GM12878 (cell line): ENCODE data around the gene MSH6. TPM values are rescaled to one million over a fixed set of nuclear protein-coding genes. Genes with fewer than 3 reads are reported as not detected.

ENCODE experiments used
- ATAC-seq: fragments of 200-7000 bp; cut with Tn5 transposase; 3 replicates; pipeline ENCODE4 v1.9.1; 2020; ENCODE audit warnings: mild to moderate bottlenecking, moderate library complexity
- BruUV-seq: library from RNA; stranded (reverse); fragments of 400-500 nt; replicated peaks from 2 replicates; lab custom pipeline; 2021; lab: Mats Ljungman, UMichigan
- CTCF ChIA-PET: fragments of 300-600 bp; sonication (Branson Sonifier 250); formaldehyde crosslinking; extraction: SDS; loops from one replicate; lab custom pipeline; 2021; ENCODE audit warnings: inconsistent platforms; lab: Yijun Ruan, JAX
- POLR2A ChIA-PET: fragments of 350-600 bp; formaldehyde crosslinking; extraction: SDS; loops from one replicate; lab custom pipeline; 2021; ENCODE audit warnings: inconsistent platforms; lab: Charles Lee
- RAD21 ChIA-PET: fragments of 300-600 bp; sonication (Branson Sonifier 250); formaldehyde crosslinking; loops from one replicate; lab custom pipeline; 2023; ENCODE audit warnings: antibody characterized with exemption; ENCODE audit not compliant: unreplicated experiment; lab: Charles Lee
- SMC1A ChIA-PET: fragments of 300-600 bp; sonication (Branson Sonifier 250); formaldehyde crosslinking; loops from one replicate; lab custom pipeline; 2023; ENCODE audit not compliant: unreplicated experiment, uncharacterized antibody; lab: Charles Lee
- DNase-seq: peaks from one replicate; pipeline ENCODE4 v3.0.0-alpha.2; 2011; ENCODE audit warnings: low read depth, low spot score
- FAIRE-seq: peaks from 3 replicates; lab custom pipeline; 2011; peaks lifted over from hg19 to GRCh38; lab: Jason Lieb, UNC
- H2AFZ ChIP-seq: 2 replicates; pipeline ENCODE4 v1.6.0; 2011; ENCODE audit warnings: low read depth, low read length, control low read depth; ENCODE audit not compliant: control insufficient read depth
- H3K27ac ChIP-seq: 2 replicates; pipeline ENCODE4 v1.5.1; 2011; ENCODE audit warnings: control low read depth; ENCODE audit not compliant: control insufficient read depth, insufficient read depth
- H3K27me3 ChIP-seq, 2 experiments: replicated peaks in 1 of 2; 2 replicates each; pipeline versions ENCODE4 v1.6.0 to v1.6.1; 2011; ENCODE audit warnings: low read length in 1 of 2; ENCODE audit not compliant: control insufficient read depth in 2 of 2, insufficient read depth in 2 of 2
- H3K36me3 ChIP-seq, 2 experiments: 2 replicates each; pipeline ENCODE4 v1.5.1; 2011; ENCODE audit warnings: low read length in 1 of 2; ENCODE audit not compliant: control insufficient read depth in 2 of 2, insufficient read depth in 2 of 2
- H3K4me1 ChIP-seq: 2 replicates; pipeline ENCODE4 v1.6.1; 2011; ENCODE audit warnings: mild to moderate bottlenecking, low read length, moderate library complexity, mixed read lengths; ENCODE audit not compliant: control insufficient read depth, insufficient read depth
- H3K4me2 ChIP-seq: 2 replicates; pipeline ENCODE4 v1.6.0; 2011; ENCODE audit warnings: control low read depth; ENCODE audit not compliant: control insufficient read depth, insufficient read depth
- H3K4me3 ChIP-seq: fragments of 200-600 bp; sonication (generic); 2 replicates; pipeline ENCODE4 v1.5.1; 2016
- H3K79me2 ChIP-seq: 2 replicates; pipeline ENCODE4 v1.6.0; 2011; ENCODE audit warnings: low read length; ENCODE audit not compliant: control insufficient read depth, insufficient read depth
- H3K9ac ChIP-seq: 2 replicates; pipeline ENCODE4 v1.8.0; 2011; ENCODE audit warnings: low read length, control low read depth, mixed read lengths; ENCODE audit not compliant: control insufficient read depth, insufficient read depth
- H3K9me3 ChIP-seq: replicated peaks from 3 replicates; pipeline ENCODE4 v1.5.1; 2011; ENCODE audit warnings: mild to moderate bottlenecking, low read length; ENCODE audit not compliant: control insufficient read depth, insufficient read depth
- H4K20me1 ChIP-seq: 2 replicates; pipeline ENCODE4 v1.6.0; 2011; ENCODE audit not compliant: control insufficient read depth, insufficient read depth
- ASH2L ChIP-seq: fragments of 300-600, 200-600 bp; sonication (generic); IDR thresholded peaks from 2 replicates; pipeline ENCODE4 v1.6.1; 2017; ENCODE audit warnings: low read depth, mild to moderate bottlenecking, borderline replicate concordance
- BHLHE40 ChIP-seq, 2 experiments: fragments of 450-650 bp in 1 of 2; IDR thresholded peaks; 2 replicates each; pipeline ENCODE4 v1.6.1; 2011 to 2017; ENCODE audit warnings: low read depth in 2 of 2, borderline replicate concordance in 1 of 2, improper control_type of control experiment in 1 of 2, low read length in 1 of 2, mild to moderate bottlenecking in 1 of 2
- CEBPZ ChIP-seq: fragments of 150-350 bp; IDR thresholded peaks from 2 replicates; pipeline ENCODE4 v1.6.1; 2016; ENCODE audit warnings: low read depth, low read length
- EED ChIP-seq: sonication (generic); IDR thresholded peaks from 2 replicates; pipeline ENCODE4 v1.6.1; 2016; ENCODE audit warnings: antibody characterized with exemption, low read depth
- GABPA ChIP-seq: IDR thresholded peaks from 2 replicates; pipeline ENCODE4 v1.6.1; 2014; ENCODE audit warnings: antibody characterized with exemption, low read depth, mild to moderate bottlenecking, inconsistent platforms
- NKRF ChIP-seq: fragments of 450-650 bp; conservative IDR thresholded peaks from 2 replicates; pipeline ENCODE4 v1.6.1; 2017; ENCODE audit warnings: mild to moderate bottlenecking, moderate library complexity
- NR2F1 ChIP-seq: fragments of 450-650 bp; conservative IDR thresholded peaks from 2 replicates; pipeline ENCODE4 v1.6.1; 2017; ENCODE audit warnings: mild to moderate bottlenecking
- NRF1 ChIP-seq: conservative IDR thresholded peaks from 2 replicates; pipeline ENCODE4 v1.6.1; 2011; ENCODE audit warnings: mild to moderate bottlenecking, low read depth, low read length, improper control_type of control experiment
- PAX8 ChIP-seq: fragments of 450-650 bp; IDR thresholded peaks from 2 replicates; pipeline ENCODE4 v1.6.1; 2017; ENCODE audit warnings: mild to moderate bottlenecking, moderate library complexity
- RAD51 ChIP-seq: fragments of 450-650 bp; IDR thresholded peaks from 2 replicates; pipeline ENCODE4 v1.6.1; 2016; ENCODE audit warnings: moderate library complexity, mild to moderate bottlenecking, inconsistent platforms
- RB1 ChIP-seq: fragments of 450-650 bp; formaldehyde crosslinking; IDR thresholded peaks from 2 replicates; pipeline ENCODE4 v1.6.1; 2017; ENCODE audit warnings: mild to moderate bottlenecking, borderline replicate concordance
- SPI1 ChIP-seq: IDR thresholded peaks from 2 replicates; pipeline ENCODE4 v1.6.1; 2011; ENCODE audit warnings: low read depth, mild to moderate bottlenecking, low read length, moderate library complexity, borderline replicate concordance; ENCODE audit not compliant: insufficient read depth
- STAT1 ChIP-seq: fragments of 450-650 bp; conservative IDR thresholded peaks from 2 replicates; pipeline ENCODE4 v1.6.1; 2014; ENCODE audit warnings: antibody characterized with exemption, mild to moderate bottlenecking
- ZBTB40 ChIP-seq: fragments of 450-650 bp; IDR thresholded peaks from 2 replicates; pipeline ENCODE4 v1.6.1; 2016; ENCODE audit warnings: mild to moderate bottlenecking, moderate library complexity, borderline replicate concordance
- ZSCAN29 ChIP-seq: fragments of 450-650 bp; IDR thresholded peaks from 2 replicates; pipeline ENCODE4 v1.6.1; 2017; ENCODE audit warnings: mild to moderate bottlenecking, moderate library complexity
- WGBS: methylation state at CpG from one replicate; pipeline ENCODE4 v1.1.6; 2016; ENCODE audit warnings: low lambda C conversion rate; ENCODE audit not compliant: insufficient replicate concordance, insufficient coverage; ENCODE audit errors: missing lambda C conversion rate; 5-methylcytosine and 5-hydroxymethylcytosine counted together
- in situ Hi-C: fragments of 300-500 bp; cut with MboI; formaldehyde crosslinking; loops from 9 replicates; pipeline ENCODE4 v1.14.3; 2018; ENCODE audit warnings: mixed read lengths
- intact Hi-C: fragments of 100-400 bp; cut with micrococcal nuclease; formaldehyde crosslinking; loops from one replicate; pipeline ENCODE4 v1.14.2; 2022; ENCODE audit not compliant: unreplicated experiment
- polyA plus RNA-seq, 11 experiments: library from polyadenylated mRNA; depleted of rRNA in 4 of 11; unstranded in 6 of 11; stranded (reverse) in 5 of 11; fragments of >200 nt; fragmentation: Nextera tagmentation in 4 of 11; fragmentation: Illumina TruSeq in 1 of 11; extraction: Ambion mirVana in 4 of 11; extraction: Trizol in 1 of 11; gene quantifications; 1 replicate in 1 of 11; 2 replicates in 10 of 11; pipeline versions ENCODE4 v1.2.1 to v1.2.3, GENCODE V29; 2011 to 2016; ENCODE audit warnings: inconsistent platforms in 2 of 11, missing spikeins in 2 of 11, low read depth in 1 of 11
- total RNA-seq, 4 experiments: library from RNA; depleted of rRNA in 3 of 4; stranded (reverse); fragments of >200 nt in 3 of 4; fragmentation: Illumina TruSeq in 1 of 4; extraction: Trizol in 1 of 4; gene quantifications; 2 replicates each; pipeline versions ENCODE4 v1.2.1 to v1.2.3, GENCODE V29; 2013 to 2021

The MSH6 gene
- total and polyA plus RNA-seq, 10 of the 15 experiments (the other 5 are each of a cell fraction or from before 2014, with no cell fraction given) = 12.4 to 108 (median 67.4) TPM

GRCh38 chr2:47796090-47796697 is 13.2 kb downstream of the MSH6 start:
- in situ Hi-C loops (no loop called here), intact Hi-C loops (no loop called here)
- H4K20me1 ChIP-seq = no peaks in the 10 kb centered on the region
- ChIA-PET POLR2A (interaction anchor here (0.5 to 1.1 kb wide), 2 partner anchors 14 to 136 kb away, joined by 3 to 5 read pairs; partner anchors contain the start of gene MSH6), SMC1A (interaction anchor here (1.1 kb wide), 1 partner anchor 12 kb away, joined by 5 read pairs; no protein-coding TSS in a partner anchor), RAD21 (no interaction called here), CTCF (interaction anchor here (1.8 kb wide), 1 partner anchor 13 kb away, joined by 5 read pairs; the partner anchor contains the start of gene MSH6)
- H3K4me2 ChIP-seq = no peak overlapping the region
- H3K79me2 ChIP-seq = peaks cover 13% of the 10 kb centered on the region
- H3K27ac ChIP-seq = no peak overlapping the region
- 95% methylated on average over 2 of the region's 2 CpGs for WGBS
- no peaks in the 10 kb centered on the region for H3K9me3 ChIP-seq
- FAIRE-seq = no peak
- no peak overlapping the region for H3K4me3 ChIP-seq
- peaks cover 14 to 51% of the 10 kb centered on the region in 2 experiments for H3K36me3 ChIP-seq
- no peak overlapping the region for H3K9ac ChIP-seq
- no TSS peak for BruUV-seq
- H3K27me3 ChIP-seq = no peaks in the 10 kb centered on the region
- no peak overlapping the region for H2AFZ ChIP-seq
- no peak for DNase-seq
- no peaks in the 10 kb centered on the region for H3K4me1 ChIP-seq
- ATAC-seq = no peak
- TF ChIP-seq NR2F1 (no peak), ZBTB40 (no peak), SPI1 (no peak), RB1 (no peak), NRF1 (no peak), NKRF (no peak), STAT1 (no peak), BHLHE40 (IDR thresholded peaks at IDR 0.05; ENCODE audit: borderline replicate concordance in 1 of 2, low read depth in 2 of 2, low read length in 1 of 2) (no peak), GABPA (no peak), ASH2L (no peak), RAD51 (no peak), PAX8 (no peak), EED (no peak), CEBPZ (no peak), ZSCAN29 (no peak)
